HEK293 (cell line): ENCODE results near the gene XDH.
A peak's percentile ranks its signal among the peaks of the same experiment; 100 is the strongest.

Experiments
- CTCF ChIA-PET: fragments of 350-600 bp; formaldehyde crosslinking; extraction: SDS; loops from one replicate; lab custom pipeline; 2021; ENCODE audit warnings: antibody characterized with exemption; lab: Yijun Ruan, JAX
- POLR2A ChIA-PET: fragments of 300-600 bp; formaldehyde crosslinking; extraction: SDS; loops from one replicate; lab custom pipeline; 2020; ENCODE audit warnings: antibody characterized with exemption, inconsistent platforms; lab: Yijun Ruan, JAX
- H3K27ac ChIP-seq: fragments of 200-500 bp; sonication (Bioruptor generic); 2 replicates; pipeline ENCODE4 v1.5.1; 2014; ENCODE audit warnings: low read depth, low read length, control low read depth, inconsistent platforms; ENCODE audit errors: extremely low read depth
- H3K36me3 ChIP-seq, 2 experiments: fragments of 200-500 bp in 1 of 2; sonication (Bioruptor generic) in 1 of 2; 1 replicate in 1 of 2; 2 replicates in 1 of 2; pipeline ENCODE4 v1.5.1; 2014 to 2017; ENCODE audit warnings: inconsistent platforms in 2 of 2, low read length in 2 of 2; ENCODE audit not compliant: control insufficient read depth in 2 of 2, insufficient read depth in 1 of 2
- H3K4me1 ChIP-seq: fragments of 200-500 bp; sonication (Bioruptor generic); 2 replicates; pipeline ENCODE4 v1.5.1; 2014; ENCODE audit warnings: mild to moderate bottlenecking, low read length, inconsistent platforms; ENCODE audit not compliant: control insufficient read depth, insufficient read depth
- H3K4me3 ChIP-seq: 2 replicates; pipeline ENCODE4 v1.5.1; 2011; ENCODE audit warnings: low read depth, mild to moderate bottlenecking, control low read depth, low read length, moderate library complexity
- H3K9me3 ChIP-seq: fragments of 200-500 bp; sonication (Bioruptor generic); 2 replicates; pipeline ENCODE4 v1.5.1; 2014; ENCODE audit warnings: low read depth, low read length, inconsistent platforms; ENCODE audit not compliant: control insufficient read depth, insufficient read depth
- CTCF ChIP-seq: fragments of 450-650 bp; formaldehyde crosslinking; IDR thresholded peaks from 2 replicates; pipeline ENCODE4 v1.5.1; 2016; ENCODE audit warnings: missing biosample characterization, missing genetic modification characterization
- GFI1B ChIP-seq: fragments of 450-650 bp; formaldehyde crosslinking; IDR thresholded peaks from 2 replicates; pipeline ENCODE4 v1.5.1; 2016; ENCODE audit warnings: missing biosample characterization, missing genetic modification characterization
- KLF1 ChIP-seq: fragments of 450-650 bp; formaldehyde crosslinking; IDR thresholded peaks from 2 replicates; pipeline ENCODE4 v1.5.1; 2016; ENCODE audit warnings: missing biosample characterization, missing genetic modification characterization
- KLF8 ChIP-seq: fragments of 450-650 bp; formaldehyde crosslinking; IDR thresholded peaks from 2 replicates; pipeline ENCODE4 v1.5.1; 2016; ENCODE audit warnings: missing biosample characterization, missing genetic modification characterization
- KLF9 ChIP-seq: fragments of 450-650 bp; formaldehyde crosslinking; IDR thresholded peaks from 2 replicates; pipeline ENCODE4 v1.5.1; 2016; ENCODE audit warnings: missing biosample characterization, missing genetic modification characterization, low read depth
- OSR2 ChIP-seq: fragments of 450-650 bp; formaldehyde crosslinking; IDR thresholded peaks from 2 replicates; pipeline ENCODE4 v1.5.1; 2016; ENCODE audit warnings: missing biosample characterization, missing genetic modification characterization
- SCRT2 ChIP-seq: fragments of 450-650 bp; formaldehyde crosslinking; IDR thresholded peaks from 2 replicates; pipeline ENCODE4 v1.5.1; 2016; ENCODE audit warnings: missing biosample characterization, missing genetic modification characterization
- ZBTB20 ChIP-seq: fragments of 450-650 bp; formaldehyde crosslinking; IDR thresholded peaks from 2 replicates; pipeline ENCODE4 v1.5.1; 2016; ENCODE audit warnings: missing biosample characterization, missing genetic modification characterization
- ZBTB21 ChIP-seq: fragments of 450-650 bp; formaldehyde crosslinking; IDR thresholded peaks from 2 replicates; pipeline ENCODE4 v1.5.1; 2017; ENCODE audit warnings: missing biosample characterization, missing genetic modification characterization
- ZBTB7A ChIP-seq: fragments of 450-650 bp; formaldehyde crosslinking; IDR thresholded peaks from 2 replicates; pipeline ENCODE4 v1.5.1; 2016; ENCODE audit warnings: low read depth, missing biosample characterization, missing genetic modification characterization
- ZNF10 ChIP-seq: fragments of 450-650 bp; formaldehyde crosslinking; IDR thresholded peaks from 2 replicates; pipeline ENCODE4 v1.5.1; 2017; ENCODE audit warnings: missing biosample characterization, missing genetic modification characterization
- ZNF155 ChIP-seq: fragments of 450-650 bp; formaldehyde crosslinking; IDR thresholded peaks from 2 replicates; pipeline ENCODE4 v1.5.1; 2016; ENCODE audit warnings: missing biosample characterization, missing genetic modification characterization
- ZNF174 ChIP-seq: fragments of 450-650 bp; formaldehyde crosslinking; IDR thresholded peaks from 2 replicates; pipeline ENCODE4 v1.5.0; 2017; ENCODE audit warnings: missing biosample characterization, mild to moderate bottlenecking, missing genetic modification characterization
- ZNF214 ChIP-seq: fragments of 450-650 bp; formaldehyde crosslinking; IDR thresholded peaks from 2 replicates; pipeline ENCODE4 v1.5.1; 2017; ENCODE audit warnings: missing biosample characterization, mild to moderate bottlenecking, missing genetic modification characterization, borderline replicate concordance
- ZNF24 ChIP-seq: fragments of 450-650 bp; formaldehyde crosslinking; IDR thresholded peaks from 2 replicates; pipeline ENCODE4 v1.5.1; 2016; ENCODE audit warnings: missing biosample characterization, missing genetic modification characterization
- ZNF335 ChIP-seq: fragments of 450-650 bp; formaldehyde crosslinking; conservative IDR thresholded peaks from 2 replicates; pipeline ENCODE4 v1.5.1; 2016; ENCODE audit warnings: missing biosample characterization, missing genetic modification characterization
- ZNF37A ChIP-seq: fragments of 450-650 bp; IDR thresholded peaks from 2 replicates; pipeline ENCODE4 v1.5.1; 2018; ENCODE audit warnings: missing biosample characterization, missing genetic modification characterization
- ZNF501 ChIP-seq: fragments of 450-650 bp; formaldehyde crosslinking; IDR thresholded peaks from 2 replicates; pipeline ENCODE4 v1.5.1; 2016; ENCODE audit warnings: missing biosample characterization, missing genetic modification characterization
- ZNF518A ChIP-seq: fragments of 450-650 bp; formaldehyde crosslinking; conservative IDR thresholded peaks from 2 replicates; pipeline ENCODE4 v1.5.1; 2016; ENCODE audit warnings: low read depth, missing biosample characterization, missing genetic modification characterization
- ZNF560 ChIP-seq: fragments of 450-650 bp; formaldehyde crosslinking; IDR thresholded peaks from 2 replicates; pipeline ENCODE4 v1.5.1; 2017; ENCODE audit warnings: missing biosample characterization, missing genetic modification characterization, borderline replicate concordance
- ZNF585B ChIP-seq: fragments of 450-650 bp; formaldehyde crosslinking; IDR thresholded peaks from 2 replicates; pipeline ENCODE4 v1.5.1; 2016; ENCODE audit warnings: missing biosample characterization, missing genetic modification characterization
- ZNF658 ChIP-seq: fragments of 450-650 bp; formaldehyde crosslinking; IDR thresholded peaks from 2 replicates; pipeline ENCODE4; 2016; ENCODE audit warnings: missing biosample characterization, missing genetic modification characterization
- ZNF768 ChIP-seq: fragments of 450-650 bp; formaldehyde crosslinking; IDR thresholded peaks from 2 replicates; pipeline ENCODE4 v1.5.1; 2018; ENCODE audit warnings: missing biosample characterization, mild to moderate bottlenecking, missing genetic modification characterization
- ZSCAN16 ChIP-seq: fragments of 450-650 bp; formaldehyde crosslinking; IDR thresholded peaks from 2 replicates; pipeline ENCODE4 v1.5.1; 2016; ENCODE audit warnings: missing biosample characterization, missing genetic modification characterization
- TF ChIP-seq, protein P1 (sequence below): fragments of 450-650 bp; formaldehyde crosslinking; IDR thresholded peaks from 2 replicates; pipeline ENCODE4 v1.5.1; 2016; ENCODE audit warnings: missing biosample characterization, missing genetic modification characterization
- TF ChIP-seq, protein P2 (sequence below): fragments of 450-650 bp; formaldehyde crosslinking; IDR thresholded peaks from 2 replicates; pipeline ENCODE4 v1.5.1; 2016; ENCODE audit warnings: missing biosample characterization, missing genetic modification characterization

The XDH gene

GRCh38 chr2:31312898-31313297 lies 101.6 kb downstream of the XDH start (continued):
- TF ChIP-seq CTCF (no peak), ZBTB20 (tag by site-specific recombination) (no peak), GFI1B (tag by site-specific recombination) (peak; percentile 71), ZNF10 (0 out of 2 replicates have a peak, but pooled peaks have one; percentile 20), ZNF37A (tag by site-specific recombination) (no peak), OSR2 (tag by site-specific recombination) (peak; percentile 28), ZNF24 (peak; percentile 33; the same call in 1 of the 2 replicates), KLF8 (tag by site-specific recombination) (peak; percentile 44; the same call in 1 of the 2 replicates)
- TF ChIP-seq, protein P1, sequence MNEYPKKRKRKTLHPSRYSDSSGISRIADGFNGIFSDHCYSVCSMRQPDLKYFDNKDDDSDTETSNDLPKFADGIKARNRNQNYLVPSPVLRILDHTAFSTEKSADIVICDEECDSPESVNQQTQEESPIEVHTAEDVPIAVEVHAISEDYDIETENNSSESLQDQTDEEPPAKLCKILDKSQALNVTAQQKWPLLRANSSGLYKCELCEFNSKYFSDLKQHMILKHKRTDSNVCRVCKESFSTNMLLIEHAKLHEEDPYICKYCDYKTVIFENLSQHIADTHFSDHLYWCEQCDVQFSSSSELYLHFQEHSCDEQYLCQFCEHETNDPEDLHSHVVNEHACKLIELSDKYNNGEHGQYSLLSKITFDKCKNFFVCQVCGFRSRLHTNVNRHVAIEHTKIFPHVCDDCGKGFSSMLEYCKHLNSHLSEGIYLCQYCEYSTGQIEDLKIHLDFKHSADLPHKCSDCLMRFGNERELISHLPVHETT: 0 out of 2 replicates have a peak, but pooled peaks have one; percentile 46

- Histone ChIP-seq H3K4me3 (no peak overlapping the region), H3K27ac (no peak overlapping the region), H3K36me3 (no peaks in the 10 kb centered on the region), H3K4me1 (no peaks in the 10 kb centered on the region), H3K9me3 (no peaks in the 10 kb centered on the region)
- no peak for TF ChIP-seq ZNF518A
- TF ChIP-seq ZNF560 (tag by site-specific recombination): no peak
- TF ChIP-seq ZNF658 (tag by site-specific recombination): no peak
- no peak for TF ChIP-seq ZNF174 (tag by site-specific recombination)
- no peak for TF ChIP-seq ZNF155 (tag by site-specific recombination)
- ChIA-PET POLR2A (no interaction called here), CTCF (no interaction called here)
These were observed 109.7 kb downstream of the XDH start for GRCh38 chr2:31304816-31305215.

DNA sequence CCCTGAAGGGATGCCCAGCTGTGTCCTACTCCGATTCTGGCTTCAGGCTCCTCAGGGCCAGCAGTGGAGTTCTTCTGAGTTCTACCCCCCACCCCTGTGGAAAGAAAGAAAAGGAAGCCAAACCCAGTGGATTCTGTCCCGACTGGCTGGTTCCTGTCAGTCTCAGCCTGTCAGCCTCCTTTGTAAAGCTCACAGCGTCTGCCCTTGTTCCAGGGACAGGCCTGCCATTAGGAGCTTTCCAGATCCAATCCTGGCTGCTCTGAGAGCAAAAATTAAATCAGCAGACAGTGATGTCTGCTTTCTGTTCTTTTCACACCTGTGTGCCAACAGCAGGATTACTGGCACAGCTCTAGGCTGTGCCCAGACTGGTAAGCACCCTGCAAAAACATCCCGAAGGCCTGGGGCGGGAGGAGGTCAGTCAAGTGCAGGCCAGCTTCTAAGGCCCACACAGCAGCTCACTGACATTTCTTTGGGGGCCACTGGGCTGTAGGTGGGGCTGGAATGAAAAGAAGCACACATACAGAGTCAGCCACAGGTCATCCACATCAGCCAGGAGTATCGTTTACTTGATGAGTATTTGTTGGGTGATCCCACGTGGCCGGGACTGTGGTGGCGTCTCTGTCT lies 111.5 kb downstream of the XDH start:
- CTCF ChIA-PET: no interaction called here
- TF ChIP-seq KLF1 (tag by site-specific recombination): no peak
- TF ChIP-seq ZNF24: no peak
- TF ChIP-seq ZSCAN16: no peak
- TF ChIP-seq SCRT2: no peak
- TF ChIP-seq ZNF335 (tag by site-specific recombination): no peak
- TF ChIP-seq KLF9 (tag by site-specific recombination): no peak
- no peak for TF ChIP-seq ZNF768
- no peak for TF ChIP-seq ZNF214 (tag by site-specific recombination)
- no peak for TF ChIP-seq ZBTB21 (tag by site-specific recombination)
- TF ChIP-seq ZNF501 (tag by site-specific recombination): no peak
- TF ChIP-seq, protein P2, sequence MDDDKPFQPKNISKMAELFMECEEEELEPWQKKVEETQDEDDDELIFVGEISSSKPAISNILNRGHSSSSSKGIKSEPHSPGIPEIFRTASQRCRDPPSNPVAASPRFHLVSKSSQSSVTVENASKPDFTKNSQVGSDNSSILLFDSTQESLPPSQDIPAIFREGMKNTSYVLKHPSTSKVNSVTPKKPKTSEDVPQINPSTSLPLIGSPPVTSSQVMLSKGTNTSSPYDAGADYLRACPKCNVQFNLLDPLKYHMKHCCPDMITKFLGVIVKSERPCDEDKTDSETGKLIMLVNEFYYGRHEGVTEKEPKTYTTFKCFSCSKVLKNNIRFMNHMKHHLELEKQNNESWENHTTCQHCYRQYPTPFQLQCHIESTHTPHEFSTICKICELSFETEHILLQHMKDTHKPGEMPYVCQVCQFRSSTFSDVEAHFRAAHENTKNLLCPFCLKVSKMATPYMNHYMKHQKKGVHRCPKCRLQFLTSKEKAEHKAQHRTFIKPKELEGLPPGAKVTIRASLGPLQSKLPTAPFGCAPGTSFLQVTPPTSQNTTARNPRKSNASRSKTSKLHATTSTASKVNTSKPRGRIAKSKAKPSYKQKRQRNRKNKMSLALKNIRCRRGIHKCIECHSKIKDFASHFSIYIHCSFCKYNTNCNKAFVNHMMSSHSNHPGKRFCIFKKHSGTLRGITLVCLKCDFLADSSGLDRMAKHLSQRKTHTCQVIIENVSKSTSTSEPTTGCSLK (tag by site-specific recombination): no peak
- TF ChIP-seq ZBTB7A (tag by site-specific recombination): no peak
- TF ChIP-seq ZNF585B (tag by site-specific recombination): no peak

More for the DNA sequence above, 111.5 kb downstream of the XDH start:
- Histone ChIP-seq H3K9me3 (no peaks in the 10 kb centered on the region), H3K4me1 (no peaks in the 10 kb centered on the region), H3K4me3 (no peak overlapping the region), H3K36me3 (no peaks in the 10 kb centered on the region), H3K27ac (no peak overlapping the region)
- POLR2A ChIA-PET: no interaction called here
